Effector memory CD4-positive, alpha-beta T cell (primary cell): ENCODE results near the gene BORCS6.

Experiments used
- DNase-seq, 3 donors: peaks; one replicate each; pipeline ENCODE4 v3.0.0-alpha.2; 2020
- H3K27ac ChIP-seq: 2 replicates; pipeline ENCODE4 v1.7.0; 2013; ENCODE audit warnings: mild to moderate bottlenecking, low read length, moderate library complexity; ENCODE audit not compliant: insufficient read depth, poor library complexity, severe bottlenecking
- H3K27me3 ChIP-seq: replicated peaks from 2 replicates; pipeline ENCODE4 v1.7.0; 2013; ENCODE audit warnings: mild to moderate bottlenecking, low read length; ENCODE audit not compliant: insufficient read depth, control insufficient read depth, poor library complexity, severe bottlenecking
- H3K36me3 ChIP-seq: 2 replicates; pipeline ENCODE4 v1.7.0; 2013; ENCODE audit warnings: mild to moderate bottlenecking, low read length, moderate library complexity; ENCODE audit not compliant: control insufficient read depth, insufficient read depth
- H3K4me1 ChIP-seq: 2 replicates; pipeline ENCODE4 v1.7.0; 2013; ENCODE audit warnings: low read length, mild to moderate bottlenecking; ENCODE audit not compliant: control insufficient read depth, insufficient read depth, poor library complexity, severe bottlenecking
- H3K4me3 ChIP-seq: 2 replicates; pipeline ENCODE4 v1.7.0; 2013; ENCODE audit warnings: low read length, low read depth, mild to moderate bottlenecking; ENCODE audit not compliant: insufficient read depth, poor library complexity, severe bottlenecking
- H3K9me3 ChIP-seq: 2 replicates; pipeline ENCODE4 v1.7.0; 2013; ENCODE audit warnings: mild to moderate bottlenecking, low read length, moderate library complexity; ENCODE audit not compliant: control insufficient read depth

The BORCS6 gene

GRCh38 chr17:8210761-8211458 lies 20.9 kb upstream of the BORCS6 start:
- H3K27ac ChIP-seq = peak overlapping the region; percentile 60
- peaks cover 5% of the 10 kb centered on the region for H3K4me1 ChIP-seq
- no peak for DNase-seq
- H3K9me3 ChIP-seq = no peaks in the 10 kb centered on the region
- H3K4me3 ChIP-seq = peak overlapping the region; percentile 52
- no peaks in the 10 kb centered on the region for H3K36me3 ChIP-seq
- no peaks in the 10 kb centered on the region for H3K27me3 ChIP-seq

- H3K27ac ChIP-seq = peak within 1 kb of the TSS; percentile 60
Observed at GRCh38 chr17:8209907-8210760, 20.2 kb upstream of the BORCS6 start, which contains the start of gene AURKB. AURKB (minus strand) TSS chr17:8210575; CDS start chr17:8210224, 351 bp downstream.

DNA sequence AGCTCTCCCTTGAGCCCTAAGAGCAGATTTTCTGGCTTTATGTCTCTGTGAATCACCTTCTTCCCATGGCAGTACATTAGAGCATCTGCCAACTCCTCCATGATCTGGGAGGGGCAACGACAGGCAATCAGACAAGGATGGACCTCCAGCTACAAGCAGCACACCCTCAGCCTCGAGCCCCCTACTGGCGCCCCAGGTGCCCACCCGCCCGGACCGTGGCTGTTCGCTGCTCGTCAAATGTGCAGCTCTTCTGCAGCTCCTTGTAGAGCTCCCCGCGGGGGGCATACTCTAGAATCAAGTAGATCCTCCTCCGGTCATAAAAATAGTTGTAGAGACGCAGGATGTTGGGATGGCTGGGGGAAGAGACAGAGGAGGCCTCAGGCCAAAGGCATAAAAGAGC lies 16.6 kb upstream of the BORCS6 start:
- no peaks in the 10 kb centered on the region for H3K36me3 ChIP-seq
- H3K27me3 ChIP-seq = no peaks in the 10 kb centered on the region
- peaks cover 5% of the 10 kb centered on the region for H3K4me1 ChIP-seq
- no peak overlapping the region for H3K27ac ChIP-seq
- no peak overlapping the region for H3K4me3 ChIP-seq
- no peaks in the 10 kb centered on the region for H3K9me3 ChIP-seq
- DNase-seq = no peak

More at GRCh38 chr17:8209907-8210760, 20.2 kb upstream of the BORCS6 start, which contains the start of gene AURKB:
- no peaks in the 10 kb centered on the region for H3K36me3 ChIP-seq
- H3K4me1 ChIP-seq = peaks cover 5% of the 10 kb centered on the region
- H3K27me3 ChIP-seq = no peaks in the 10 kb centered on the region
- no peaks in the 10 kb centered on the region for H3K9me3 ChIP-seq
- peak within 1 kb of the TSS; percentile 52 for H3K4me3 ChIP-seq
- peak; percentile 88 to 97 (median 90) for DNase-seq

GRCh38 chr17:8204761-8205555 lies 15.0 kb upstream of the BORCS6 start:
- Histone ChIP-seq H3K4me1 (peaks cover 3% of the 10 kb centered on the region), H3K9me3 (no peaks in the 10 kb centered on the region), H3K4me3 (no peak overlapping the region), H3K36me3 (no peaks in the 10 kb centered on the region), H3K27me3 (no peaks in the 10 kb centered on the region), H3K27ac (no peak overlapping the region)
- DNase-seq = no peak

DNA sequence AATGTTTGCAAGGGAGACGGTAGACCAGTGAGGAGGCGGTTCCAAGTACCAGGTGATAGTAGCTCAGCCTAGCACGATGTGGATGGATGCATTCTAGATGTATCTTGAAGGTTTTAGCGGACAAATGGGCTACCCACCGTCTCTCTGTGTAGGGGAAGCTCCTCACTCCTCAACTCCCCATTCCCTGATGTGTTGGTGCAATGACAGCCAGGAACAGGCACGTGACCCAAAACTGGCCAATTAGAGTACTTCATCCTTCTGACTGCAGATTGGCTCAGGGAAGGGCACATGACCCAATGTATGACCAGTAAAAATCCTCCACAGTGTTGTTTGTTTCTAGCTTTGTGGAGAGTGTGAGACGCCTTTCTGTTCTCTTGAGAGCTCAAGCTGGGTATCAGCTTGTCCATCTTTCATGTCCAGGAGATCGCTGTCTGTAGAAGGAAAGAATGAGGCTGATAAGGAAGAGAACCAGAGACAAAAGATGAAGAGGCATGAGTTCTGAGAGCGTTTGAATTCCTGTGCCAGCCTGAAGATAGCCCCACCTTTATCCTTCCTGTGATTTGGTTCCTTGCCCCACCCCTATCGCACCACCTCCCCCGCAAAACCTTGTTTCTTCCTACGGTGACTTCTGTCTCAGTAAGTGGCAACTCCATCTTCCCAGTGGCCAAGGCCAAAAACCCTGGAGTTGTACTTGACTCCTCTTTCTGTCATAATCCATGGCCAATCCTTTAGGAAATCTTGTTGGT lies 2.3 kb upstream of the BORCS6 start:
- Histone ChIP-seq H3K27me3 (no peaks in the 10 kb centered on the region), H3K9me3 (no peaks in the 10 kb centered on the region), H3K36me3 (no peaks in the 10 kb centered on the region), H3K4me1 (peaks cover 34% of the 10 kb centered on the region), H3K27ac (peak overlapping the region; percentile 38), H3K4me3 (peak overlapping the region; percentile 2)
- DNase-seq = peak in 2 of 3 donors; percentile 25 to 55

GRCh38 chr17:8190506-8190905 lies 526 bp upstream of the BORCS6 start:
- H3K27me3 ChIP-seq = no peaks in the 10 kb centered on the region
- DNase-seq = no peak
- peak overlapping the region; percentile 23 for H3K4me3 ChIP-seq
- H3K27ac ChIP-seq = no peak overlapping the region
- H3K4me1 ChIP-seq = peaks cover 34% of the 10 kb centered on the region
- no peaks in the 10 kb centered on the region for H3K9me3 ChIP-seq
- H3K36me3 ChIP-seq = no peaks in the 10 kb centered on the region

- Histone ChIP-seq H3K9me3 (no peaks in the 10 kb centered on the region), H3K4me3 (peak overlapping the region; percentile 75), H3K27me3 (no peaks in the 10 kb centered on the region), H3K4me1 (peaks cover 34% of the 10 kb centered on the region), H3K36me3 (no peaks in the 10 kb centered on the region), H3K27ac (peak overlapping the region; percentile 87)
- peak in 1 of 3 donors; percentile 11 for DNase-seq
Observed at GRCh38 chr17:8189041-8189710, 804 bp downstream of the BORCS6 start.

DNA sequence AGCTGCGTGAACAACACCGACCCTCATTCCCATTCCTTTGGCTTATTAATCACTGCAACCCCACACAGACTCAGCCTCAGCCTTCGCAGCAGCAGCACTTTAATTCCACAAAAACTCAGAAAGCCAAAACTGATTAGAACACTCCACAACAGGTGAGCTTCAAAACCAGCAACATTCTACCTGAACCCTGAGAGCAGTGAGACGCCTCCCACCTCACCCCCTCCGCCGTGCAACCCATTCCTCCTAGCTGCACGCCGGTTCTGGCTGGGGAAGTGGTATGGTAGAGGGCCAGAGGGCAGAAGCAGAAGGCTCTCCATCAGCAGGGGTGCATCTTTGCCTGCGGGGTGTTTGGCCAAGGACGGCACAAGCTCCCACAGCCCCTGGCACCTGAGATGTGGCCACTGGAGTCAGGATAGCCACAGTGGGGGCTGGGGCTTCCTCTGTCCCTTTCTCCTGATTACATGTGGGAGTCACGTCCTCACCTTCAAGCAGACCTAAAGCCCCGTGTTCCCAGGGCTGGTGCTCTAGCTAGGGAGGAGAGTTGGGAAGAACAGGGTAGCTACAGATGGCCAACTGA lies 1.6 kb downstream of the BORCS6 start:
- H3K4me3 ChIP-seq = peak overlapping the region; percentile 75
- H3K4me1 ChIP-seq = peaks cover 34% of the 10 kb centered on the region

More for the DNA sequence above, 1.6 kb downstream of the BORCS6 start:
- peak in 1 of 3 donors; percentile 10 for DNase-seq
- H3K9me3 ChIP-seq = no peaks in the 10 kb centered on the region
- no peaks in the 10 kb centered on the region for H3K36me3 ChIP-seq
- no peaks in the 10 kb centered on the region for H3K27me3 ChIP-seq
- H3K27ac ChIP-seq = peak overlapping the region; percentile 87
